HepG2 (cell line): ENCODE results near the gene SLC9A5. TPM values are rescaled to one million over a fixed set of nuclear protein-coding genes. Genes with fewer than 3 reads are reported as not detected.

ENCODE experiments used
- DR1 ChIP-seq: sonication (generic); formaldehyde crosslinking; IDR thresholded peaks from 2 replicates; pipeline ENCODE4 v1.8.0; 2021; ENCODE audit warnings: mild to moderate bottlenecking, missing genetic modification reagents, inconsistent platforms
- ELF1 ChIP-seq: sonication (generic); formaldehyde crosslinking; IDR thresholded peaks from 2 replicates; pipeline ENCODE4 v1.4.0; 2020; ENCODE audit warnings: missing genetic modification reagents
- GTF3A ChIP-seq: sonication (generic); formaldehyde crosslinking; conservative IDR thresholded peaks from 2 replicates; pipeline ENCODE4 v1.4.0; 2020; ENCODE audit warnings: mild to moderate bottlenecking, missing genetic modification reagents
- JDP2 ChIP-seq: sonication (generic); formaldehyde crosslinking; IDR thresholded peaks from 2 replicates; pipeline ENCODE4 v1.8.1; 2022; ENCODE audit warnings: missing genetic modification reagents, borderline replicate concordance
- KLF9 ChIP-seq: IDR thresholded peaks from 2 replicates; pipeline ENCODE4 v1.6.1; 2016; ENCODE audit warnings: low read depth
- PHF8 ChIP-seq: sonication (generic); formaldehyde crosslinking; IDR thresholded peaks from 2 replicates; pipeline ENCODE4 v1.5.0; 2020; ENCODE audit warnings: missing genetic modification reagents
- PRPF4 ChIP-seq: fragments of 200-400 bp; formaldehyde crosslinking; IDR thresholded peaks from 2 replicates; pipeline ENCODE4 v1.6.1; 2016; ENCODE audit warnings: low read length, low read depth; ENCODE audit not compliant: poor library complexity, severe bottlenecking
- RBM22 ChIP-seq: fragments of 200-400 bp; formaldehyde crosslinking; optimal IDR thresholded peaks from 2 replicates; pipeline ENCODE3; 2017; ENCODE audit warnings: mild to moderate bottlenecking, low read length, moderate library complexity
- SOX6 ChIP-seq, 2 experiments: fragments of 450-650 bp in 1 of 2; sonication (generic) in 1 of 2; formaldehyde crosslinking in 1 of 2; IDR thresholded peaks; 2 replicates each; pipeline versions ENCODE4 v1.4.0 to v1.6.1; 2017 to 2020; ENCODE audit warnings: antibody characterized with exemption in 1 of 2, mild to moderate bottlenecking in 1 of 2, missing genetic modification reagents in 1 of 2
- TP53 ChIP-seq: sonication (generic); formaldehyde crosslinking; conservative IDR thresholded peaks from 2 replicates; pipeline ENCODE4 v1.4.0; 2020; ENCODE audit warnings: missing genetic modification reagents
- ZNF235 ChIP-seq: sonication (generic); formaldehyde crosslinking; IDR thresholded peaks from 2 replicates; pipeline ENCODE4 v1.8.1; 2023; ENCODE audit warnings: mild to moderate bottlenecking, missing genetic modification reagents, borderline replicate concordance
- ZNF33B ChIP-seq: sonication (generic); formaldehyde crosslinking; IDR thresholded peaks from 2 replicates; pipeline ENCODE4 v1.5.1; 2020; ENCODE audit warnings: mild to moderate bottlenecking, missing genetic modification reagents
- ZNF382 ChIP-seq: sonication (generic); formaldehyde crosslinking; IDR thresholded peaks from 2 replicates; pipeline ENCODE4 v1.5.0; 2020; ENCODE audit warnings: missing genetic modification reagents, mild to moderate bottlenecking, borderline replicate concordance
- ZNF660 ChIP-seq: sonication (generic); formaldehyde crosslinking; IDR thresholded peaks from 2 replicates; pipeline ENCODE4 v1.5.1; 2020; ENCODE audit warnings: mild to moderate bottlenecking, low read depth, missing genetic modification reagents, borderline replicate concordance
- ZNF747 ChIP-seq: sonication (generic); formaldehyde crosslinking; IDR thresholded peaks from 2 replicates; pipeline ENCODE4 v1.8.1; 2023; ENCODE audit warnings: missing genetic modification reagents, mild to moderate bottlenecking, borderline replicate concordance
- ZNF879 ChIP-seq: sonication (generic); formaldehyde crosslinking; IDR thresholded peaks from 2 replicates; pipeline ENCODE4 v1.8.1; 2023; ENCODE audit warnings: missing genetic modification reagents
- polyA plus RNA-seq, 8 experiments: library from polyadenylated mRNA; depleted of rRNA in 3 of 8; stranded (reverse) in 7 of 8; unstranded in 1 of 8; fragments of >200 nt; fragmentation: Illumina TruSeq in 4 of 8; extraction: Trizol in 4 of 8; gene quantifications; 2 replicates each; pipeline versions ENCODE4 v1.2.1 to v1.2.3, GENCODE V29; 2011 to 2016; ENCODE audit warnings: low read depth in 4 of 8, missing spikeins in 1 of 8, mixed read lengths in 1 of 8; ENCODE audit not compliant: insufficient read depth in 1 of 8
- total RNA-seq, 5 experiments: library from RNA; depleted of rRNA; stranded (reverse); fragments of >200 nt; fragmentation: Illumina TruSeq; extraction: Trizol; gene quantifications; 2 replicates each; pipeline ENCODE4 v1.2.3, GENCODE V29; 2016; ENCODE audit warnings: low read depth in 1 of 5
- TF ChIP-seq, protein P1 (sequence below): sonication (generic); formaldehyde crosslinking; IDR thresholded peaks from 2 replicates; pipeline ENCODE4 v1.4.0; 2020; ENCODE audit warnings: missing genetic modification reagents
- TF ChIP-seq, protein P2 (sequence below): sonication (generic); formaldehyde crosslinking; IDR thresholded peaks from 2 replicates; pipeline ENCODE4 v1.8.1; 2023; ENCODE audit warnings: mild to moderate bottlenecking, inconsistent platforms, moderate library complexity, missing genetic modification reagents, borderline replicate concordance
- TF ChIP-seq, protein P3 (sequence below): sonication (generic); formaldehyde crosslinking; IDR thresholded peaks from 2 replicates; pipeline ENCODE4 v1.8.1; 2023; ENCODE audit warnings: missing genetic modification reagents, inconsistent platforms, borderline replicate concordance
- TF ChIP-seq, protein P4 (sequence below): sonication (generic); formaldehyde crosslinking; IDR thresholded peaks from 2 replicates; pipeline ENCODE4 v1.4.0; 2020; ENCODE audit warnings: missing genetic modification reagents, borderline replicate concordance

The SLC9A5 gene
- total and polyA plus RNA-seq, 2 of the 13 experiments (the other 11 are each of a cell fraction or from before 2014, with no cell fraction given): 0.58 to 1.4 TPM

DNA sequence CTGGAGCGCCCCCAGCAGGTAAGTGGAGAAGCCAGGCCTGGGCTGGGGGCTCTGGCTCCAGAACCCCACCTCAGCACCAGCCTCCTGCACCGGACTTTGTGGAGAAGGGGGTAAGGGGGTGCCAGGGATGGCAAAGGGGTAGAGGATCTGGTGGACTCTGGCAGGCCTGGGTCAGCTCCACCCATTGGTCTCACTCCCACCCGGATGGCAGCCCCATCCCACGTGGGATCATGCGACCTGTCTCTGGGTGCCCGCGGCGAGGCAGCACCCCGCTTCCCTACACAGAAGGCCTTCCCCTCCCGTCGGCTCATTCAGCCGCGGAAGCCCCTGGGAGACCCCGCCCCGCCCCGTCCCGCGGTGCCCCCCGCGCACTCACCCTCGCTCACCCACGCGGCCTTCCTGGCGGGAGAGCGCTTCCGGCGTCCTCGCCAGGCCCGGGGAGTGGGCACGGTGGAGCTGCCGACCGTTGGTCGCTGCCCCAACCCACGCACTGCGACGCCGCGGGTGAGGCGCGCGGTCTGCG is 30.1 kb downstream of the SLC9A5 start (continued):
- TF ChIP-seq PRPF4: no peak
- 0 out of 2 replicates have a peak, but pooled peaks have one; percentile 6 for TF ChIP-seq ELF1 (CRISPR knock-in tag)
- no peak for TF ChIP-seq DR1 (CRISPR knock-in tag)
- no peak for TF ChIP-seq GTF3A (CRISPR knock-in tag)
- no peak for TF ChIP-seq KLF9
- TF ChIP-seq JDP2 (CRISPR knock-in tag): no peak
- TF ChIP-seq ZNF382 (CRISPR knock-in tag): no peak
- TF ChIP-seq, protein P1, sequence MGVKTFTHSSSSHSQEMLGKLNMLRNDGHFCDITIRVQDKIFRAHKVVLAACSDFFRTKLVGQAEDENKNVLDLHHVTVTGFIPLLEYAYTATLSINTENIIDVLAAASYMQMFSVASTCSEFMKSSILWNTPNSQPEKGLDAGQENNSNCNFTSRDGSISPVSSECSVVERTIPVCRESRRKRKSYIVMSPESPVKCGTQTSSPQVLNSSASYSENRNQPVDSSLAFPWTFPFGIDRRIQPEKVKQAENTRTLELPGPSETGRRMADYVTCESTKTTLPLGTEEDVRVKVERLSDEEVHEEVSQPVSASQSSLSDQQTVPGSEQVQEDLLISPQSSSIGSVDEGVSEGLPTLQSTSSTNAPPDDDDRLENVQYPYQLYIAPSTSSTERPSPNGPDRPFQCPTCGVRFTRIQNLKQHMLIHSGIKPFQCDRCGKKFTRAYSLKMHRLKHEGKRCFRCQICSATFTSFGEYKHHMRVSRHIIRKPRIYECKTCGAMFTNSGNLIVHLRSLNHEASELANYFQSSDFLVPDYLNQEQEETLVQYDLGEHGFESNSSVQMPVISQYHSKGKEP (CRISPR knock-in tag): no peak
- TF ChIP-seq ZNF747 (CRISPR knock-in tag): no peak
- TF ChIP-seq, protein P2, sequence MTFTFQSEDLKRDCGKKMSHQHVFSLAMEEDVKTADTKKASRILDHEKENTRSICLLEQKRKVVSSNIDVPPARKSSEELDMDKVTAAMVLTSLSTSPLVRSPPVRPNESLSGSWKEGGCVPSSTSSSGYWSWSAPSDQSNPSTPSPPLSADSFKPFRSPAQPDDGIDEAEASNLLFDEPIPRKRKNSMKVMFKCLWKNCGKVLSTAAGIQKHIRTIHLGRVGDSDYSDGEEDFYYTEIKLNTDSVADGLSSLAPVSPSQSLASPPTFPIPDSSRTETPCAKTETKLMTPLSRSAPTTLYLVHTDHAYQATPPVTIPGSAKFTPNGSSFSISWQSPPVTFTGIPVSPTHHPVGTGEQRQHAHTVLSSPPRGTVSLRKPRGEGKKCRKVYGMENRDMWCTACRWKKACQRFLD: no peak; the same call in 1 of the 2 replicates
- no peak for TF ChIP-seq ZNF235 (CRISPR knock-in tag)
- TF ChIP-seq PHF8 (CRISPR knock-in tag): no peak; the same call in 1 of the 2 replicates
- TF ChIP-seq ZNF33B (CRISPR knock-in tag): 0 out of 2 replicates have a peak, but pooled peaks have one; percentile 38
- no peak for TF ChIP-seq RBM22
- no peak for TF ChIP-seq TP53 (CRISPR knock-in tag)
- no peak for TF ChIP-seq ZNF660 (CRISPR knock-in tag)
- no peak for TF ChIP-seq SOX6 (IDR thresholded peaks at IDR 0.05)
- TF ChIP-seq SOX6 (CRISPR knock-in tag; IDR thresholded peaks at IDR 0.05): no peak
- TF ChIP-seq, protein P3, sequence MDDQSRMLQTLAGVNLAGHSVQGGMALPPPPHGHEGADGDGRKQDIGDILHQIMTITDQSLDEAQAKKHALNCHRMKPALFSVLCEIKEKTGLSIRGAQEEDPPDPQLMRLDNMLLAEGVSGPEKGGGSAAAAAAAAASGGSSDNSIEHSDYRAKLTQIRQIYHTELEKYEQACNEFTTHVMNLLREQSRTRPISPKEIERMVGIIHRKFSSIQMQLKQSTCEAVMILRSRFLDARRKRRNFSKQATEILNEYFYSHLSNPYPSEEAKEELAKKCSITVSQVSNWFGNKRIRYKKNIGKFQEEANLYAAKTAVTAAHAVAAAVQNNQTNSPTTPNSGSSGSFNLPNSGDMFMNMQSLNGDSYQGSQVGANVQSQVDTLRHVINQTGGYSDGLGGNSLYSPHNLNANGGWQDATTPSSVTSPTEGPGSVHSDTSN (CRISPR knock-in tag): no peak
- TF ChIP-seq, protein P4, sequence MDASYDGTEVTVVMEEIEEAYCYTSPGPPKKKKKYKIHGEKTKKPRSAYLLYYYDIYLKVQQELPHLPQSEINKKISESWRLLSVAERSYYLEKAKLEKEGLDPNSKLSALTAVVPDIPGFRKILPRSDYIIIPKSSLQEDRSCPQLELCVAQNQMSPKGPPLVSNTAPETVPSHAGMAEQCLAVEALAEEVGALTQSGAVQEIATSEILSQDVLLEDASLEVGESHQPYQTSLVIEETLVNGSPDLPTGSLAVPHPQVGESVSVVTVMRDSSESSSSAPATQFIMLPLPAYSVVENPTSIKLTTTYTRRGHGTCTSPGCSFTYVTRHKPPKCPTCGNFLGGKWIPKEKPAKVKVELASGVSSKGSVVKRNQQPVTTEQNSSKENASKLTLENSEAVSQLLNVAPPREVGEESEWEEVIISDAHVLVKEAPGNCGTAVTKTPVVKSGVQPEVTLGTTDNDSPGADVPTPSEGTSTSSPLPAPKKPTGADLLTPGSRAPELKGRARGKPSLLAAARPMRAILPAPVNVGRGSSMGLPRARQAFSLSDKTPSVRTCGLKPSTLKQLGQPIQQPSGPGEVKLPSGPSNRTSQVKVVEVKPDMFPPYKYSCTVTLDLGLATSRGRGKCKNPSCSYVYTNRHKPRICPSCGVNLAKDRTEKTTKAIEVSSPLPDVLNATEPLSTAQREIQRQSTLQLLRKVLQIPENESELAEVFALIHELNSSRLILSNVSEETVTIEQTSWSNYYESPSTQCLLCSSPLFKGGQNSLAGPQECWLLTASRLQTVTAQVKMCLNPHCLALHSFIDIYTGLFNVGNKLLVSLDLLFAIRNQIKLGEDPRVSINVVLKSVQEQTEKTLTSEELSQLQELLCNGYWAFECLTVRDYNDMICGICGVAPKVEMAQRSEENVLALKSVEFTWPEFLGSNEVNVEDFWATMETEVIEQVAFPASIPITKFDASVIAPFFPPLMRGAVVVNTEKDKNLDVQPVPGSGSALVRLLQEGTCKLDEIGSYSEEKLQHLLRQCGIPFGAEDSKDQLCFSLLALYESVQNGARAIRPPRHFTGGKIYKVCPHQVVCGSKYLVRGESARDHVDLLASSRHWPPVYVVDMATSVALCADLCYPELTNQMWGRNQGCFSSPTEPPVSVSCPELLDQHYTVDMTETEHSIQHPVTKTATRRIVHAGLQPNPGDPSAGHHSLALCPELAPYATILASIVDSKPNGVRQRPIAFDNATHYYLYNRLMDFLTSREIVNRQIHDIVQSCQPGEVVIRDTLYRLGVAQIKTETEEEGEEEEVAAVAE (CRISPR knock-in tag): 0 out of 2 replicates have a peak, but pooled peaks have one; percentile 38
- 0 out of 2 replicates have a peak, but pooled peaks have one; percentile 66 for TF ChIP-seq ZNF879 (CRISPR knock-in tag)
